ACHN (cell line): ENCODE results near the gene ZBED4.

Experiments used
- DNase-seq: peaks from one replicate; pipeline ENCODE4 v3.0.0-alpha.2; 2015
- in situ Hi-C: cut with HindIII; loops from 2 replicates; pipeline ENCODE4 v1.10.0; 2017; ENCODE audit warnings: low sequenced_read_pairs, low pct_ligation_motif_present, low pct_unique_long_range_greater_than_20kb

The ZBED4 gene

GRCh38 chr22:49924113-49924833, 70.6 kb downstream of the ZBED4 start:
- in situ Hi-C loops, result no loop called here
- DNase-seq, result no peak

DNA sequence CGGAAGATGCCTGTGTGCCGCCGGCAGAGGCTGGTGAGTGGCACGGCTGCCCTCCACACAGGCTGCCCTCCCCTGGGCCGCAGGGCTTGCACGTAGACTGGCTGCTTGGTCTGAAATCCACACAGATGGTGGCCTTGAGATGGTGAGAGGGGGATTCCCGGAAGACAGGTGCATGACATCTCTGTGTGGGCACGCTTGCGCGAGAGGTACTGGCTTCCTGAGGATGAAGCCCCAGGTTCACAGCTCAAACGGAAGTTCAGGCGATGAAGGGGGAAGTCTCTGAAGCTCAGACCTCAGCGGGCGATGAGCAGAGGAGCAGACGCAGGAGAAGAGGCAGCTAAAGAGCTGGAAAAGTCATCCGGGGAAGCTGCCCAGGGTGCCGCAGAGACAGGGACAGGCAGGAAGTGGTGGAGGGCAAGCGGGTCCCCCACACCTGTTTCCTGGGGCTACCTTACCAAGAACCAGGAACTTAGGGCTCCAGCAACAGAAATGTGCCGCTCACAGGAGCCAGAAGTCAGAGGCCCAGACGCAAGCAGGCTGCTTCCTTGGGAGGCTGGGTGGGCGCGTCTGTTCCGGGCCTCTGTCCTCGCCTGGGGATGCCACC, 72.0 kb downstream of the ZBED4 start:
- in situ Hi-C loops, result no loop called here

DNA sequence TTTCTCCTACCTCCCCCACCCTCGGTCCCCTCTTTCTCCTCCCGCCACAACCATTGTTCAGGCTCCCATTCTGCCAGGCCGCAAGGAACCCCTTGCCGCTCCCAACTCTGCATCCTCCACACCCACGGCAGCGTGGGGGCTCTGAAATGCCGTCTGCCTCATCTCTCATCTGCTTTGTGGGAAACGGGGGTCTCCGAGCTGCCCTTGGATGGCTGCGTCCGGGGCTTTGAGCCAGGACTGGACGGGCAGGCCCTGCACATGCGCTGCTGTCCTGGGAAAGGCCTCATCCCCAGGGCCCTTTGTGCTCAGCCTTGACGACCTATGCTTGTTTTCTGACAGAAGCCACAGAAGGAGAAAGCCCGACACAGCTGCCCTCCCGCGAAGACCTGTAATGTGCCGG, 73.3 kb downstream of the ZBED4 start:
- no peak for DNase-seq
- in situ Hi-C loops, result no loop called here

More for the DNA sequence above, 72.0 kb downstream of the ZBED4 start:
- no peak for DNase-seq

- no peak for DNase-seq
- in situ Hi-C loops, result no loop called here
These were observed 74.0 kb downstream of the ZBED4 start for GRCh38 chr22:49927483-49928184.

DNA sequence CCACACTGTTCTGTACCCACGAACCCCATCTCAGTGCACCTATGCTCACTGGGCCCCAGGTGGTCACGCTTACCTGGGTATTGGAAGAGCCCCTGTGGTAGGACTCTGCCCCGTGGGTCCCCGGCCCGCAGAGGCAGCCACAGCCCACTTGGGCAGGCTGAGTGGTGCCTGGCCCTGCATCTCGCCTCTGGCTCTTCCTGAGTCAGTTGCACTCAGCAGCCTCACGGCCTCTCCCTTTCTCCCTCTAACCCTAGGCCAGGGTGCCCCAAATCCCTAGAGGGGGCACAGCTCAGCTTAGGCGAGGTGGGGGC, 74.5 kb downstream of the ZBED4 start:
- in situ Hi-C loops, result no loop called here
- DNase-seq, result no peak

GRCh38 chr22:49928555-49929210, 75.0 kb downstream of the ZBED4 start:
- in situ Hi-C loops, result no loop called here
- no peak for DNase-seq

DNA sequence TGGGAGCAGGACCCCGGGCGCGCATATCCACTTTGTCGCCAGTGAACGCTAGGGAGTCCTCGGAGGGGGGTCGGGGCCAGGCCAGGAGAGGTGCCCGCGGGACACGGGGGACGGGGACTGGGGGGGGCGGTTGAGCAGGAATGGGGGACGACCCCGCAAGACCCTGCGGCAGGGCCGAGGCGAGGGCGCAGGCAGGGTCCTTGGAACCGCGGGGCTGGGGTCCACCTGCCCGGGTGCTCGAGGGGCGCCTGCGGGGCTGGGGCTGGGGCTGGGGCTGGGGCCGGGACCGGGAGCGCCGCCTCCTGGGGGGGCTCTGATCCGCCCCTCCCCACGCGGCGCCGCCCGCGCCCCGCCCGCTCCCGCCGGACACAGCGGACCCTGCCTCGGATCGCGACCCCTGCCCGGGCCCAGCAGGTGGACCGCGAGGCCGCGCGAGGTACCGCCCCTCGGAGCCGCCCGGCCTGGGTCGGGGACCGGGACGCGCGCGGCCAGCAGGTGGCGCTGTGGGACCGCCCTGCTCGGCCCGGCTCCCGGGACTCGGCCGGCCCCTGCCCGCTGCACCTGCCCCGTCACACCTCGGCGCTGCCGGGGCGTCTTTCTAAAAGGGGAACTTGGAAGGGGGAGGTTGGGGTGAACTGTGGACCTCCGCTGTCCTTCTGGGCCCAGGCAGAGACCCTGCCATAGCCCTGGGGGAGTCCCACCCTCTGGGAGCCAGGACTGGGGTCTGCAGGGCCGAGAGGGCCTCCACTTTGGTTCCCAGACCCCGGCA, 75.8 kb downstream of the ZBED4 start:
- in situ Hi-C loops, result no loop called here

GRCh38 chr22:49929994-49930575, 76.4 kb downstream of the ZBED4 start:
- no peak for DNase-seq
- in situ Hi-C loops, result no loop called here

More for the DNA sequence above, 75.8 kb downstream of the ZBED4 start:
- DNase-seq, result peak; percentile 45

DNA sequence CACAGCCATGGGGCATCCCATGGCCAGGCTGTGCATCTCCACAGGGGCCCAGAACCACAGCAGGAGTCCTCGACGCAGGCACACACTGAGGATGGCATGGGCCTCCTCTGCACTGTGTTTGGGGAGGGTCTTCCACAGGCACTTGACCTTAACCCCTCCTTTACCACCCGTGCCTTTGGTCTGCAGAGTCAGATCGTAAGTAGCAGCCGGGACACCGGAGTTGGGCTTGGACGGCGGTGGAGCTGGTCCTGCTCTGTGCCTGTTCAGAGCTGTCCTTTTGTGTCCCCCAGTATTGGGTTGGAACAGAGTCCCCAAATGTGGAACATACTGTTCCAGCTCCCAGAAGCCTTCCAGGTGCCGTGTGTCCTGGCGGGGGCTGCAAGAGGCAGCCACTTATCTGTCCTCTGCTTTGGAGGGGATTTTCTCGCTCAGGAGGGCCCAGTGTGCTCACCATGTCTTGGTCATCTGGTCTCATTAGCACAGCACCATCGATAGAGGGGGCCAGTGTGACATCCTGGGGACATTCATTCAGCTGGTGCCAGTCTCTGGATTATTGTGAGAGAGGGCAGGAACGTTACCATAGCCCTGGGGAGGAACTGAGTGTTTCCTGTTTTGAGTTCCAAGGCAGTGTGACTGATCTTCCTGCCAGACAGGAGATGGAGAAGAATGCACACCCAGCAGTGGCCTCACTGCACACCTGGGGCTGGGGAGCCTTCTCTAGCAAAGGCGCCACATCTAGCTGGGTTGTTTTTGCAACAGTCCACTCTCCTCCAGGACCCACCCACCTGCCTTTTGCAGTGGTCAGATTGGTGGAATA, 77.2 kb downstream of the ZBED4 start:
- peak; percentile 58 for DNase-seq
- in situ Hi-C loops, result no loop called here

DNA sequence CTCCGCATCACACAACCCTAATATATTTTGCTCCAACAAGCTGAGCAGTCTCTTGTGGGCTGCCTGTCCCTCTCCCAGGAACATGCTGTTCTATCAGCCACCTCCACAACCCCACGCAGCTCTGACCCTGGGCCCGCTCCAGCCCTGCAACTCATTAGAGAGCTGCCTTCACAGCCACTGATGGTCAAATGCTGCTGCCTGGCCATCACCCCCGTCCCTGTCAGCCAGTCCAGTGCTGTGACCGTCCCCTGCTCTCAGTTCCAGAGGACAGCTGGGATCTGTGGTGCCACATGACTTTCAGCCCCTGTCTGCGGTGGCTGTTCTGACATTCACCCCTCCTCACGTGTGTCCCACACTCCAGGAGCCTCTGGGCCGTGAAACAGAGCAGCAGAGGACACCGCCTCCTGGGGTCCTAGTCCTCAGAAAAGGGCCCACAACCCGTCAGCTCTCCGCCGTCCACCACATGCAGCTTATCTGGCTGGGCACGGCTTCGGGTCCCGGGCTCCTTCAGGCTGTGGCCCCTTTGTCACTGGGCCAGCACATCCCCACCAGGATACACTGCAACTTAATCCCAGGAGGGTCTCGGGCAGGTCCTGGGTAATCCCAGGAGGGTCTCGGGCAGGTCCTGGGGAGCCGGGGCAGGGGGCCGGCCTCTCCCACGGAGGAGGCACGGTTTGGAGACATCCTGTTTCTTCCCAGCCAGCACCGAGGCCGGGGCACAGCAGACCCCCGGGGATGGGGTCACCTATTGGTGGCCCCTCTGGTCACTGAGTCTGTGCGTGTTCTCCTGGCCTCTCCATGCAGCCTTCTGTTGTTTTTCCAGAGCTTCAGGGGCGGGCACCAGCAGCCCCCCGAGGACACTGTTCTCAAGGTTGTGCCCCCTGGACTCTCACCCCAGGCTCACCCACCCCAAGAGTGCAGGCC, 79.9 kb downstream of the ZBED4 start:
- no peak for DNase-seq
- in situ Hi-C loops, result no loop called here

DNA sequence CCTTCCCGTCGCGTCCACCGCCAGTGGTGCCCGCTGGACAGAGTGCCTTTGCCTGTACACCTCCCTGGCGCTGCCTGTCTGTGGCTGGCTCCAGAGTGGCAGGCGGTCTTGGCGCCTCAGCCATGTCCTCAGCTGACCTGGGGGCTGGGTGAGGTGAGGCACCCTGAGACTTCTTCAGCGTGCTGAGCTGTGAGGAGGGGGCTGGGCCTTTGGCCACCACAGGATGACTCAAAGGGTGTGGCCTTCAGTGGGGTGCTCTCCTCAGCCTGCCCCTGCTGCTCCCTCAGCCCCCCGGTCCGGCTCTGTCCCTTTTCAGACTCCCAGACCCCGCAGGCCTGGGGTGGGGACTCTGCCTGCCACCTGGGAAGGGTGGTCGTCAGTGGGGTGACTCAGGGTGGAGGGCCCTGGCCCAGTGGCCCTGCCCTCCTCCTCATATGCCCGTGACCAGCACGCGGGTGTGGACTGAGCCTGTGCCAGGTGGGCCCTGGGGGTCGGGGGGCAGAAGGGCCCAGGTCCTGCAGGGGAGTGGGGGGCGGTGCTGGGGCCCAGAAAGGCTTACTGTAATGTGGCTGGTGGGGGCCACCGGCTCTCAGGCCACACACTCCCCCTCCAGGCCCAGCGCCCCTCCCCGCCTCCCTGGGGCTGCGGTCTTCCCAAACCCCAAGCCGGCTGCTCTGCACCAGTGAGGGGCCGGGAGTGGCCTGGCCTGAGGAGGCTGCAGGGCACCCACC, 80.7 kb downstream of the ZBED4 start:
- in situ Hi-C loops, result no loop called here
- DNase-seq, result peak; percentile 16

DNA sequence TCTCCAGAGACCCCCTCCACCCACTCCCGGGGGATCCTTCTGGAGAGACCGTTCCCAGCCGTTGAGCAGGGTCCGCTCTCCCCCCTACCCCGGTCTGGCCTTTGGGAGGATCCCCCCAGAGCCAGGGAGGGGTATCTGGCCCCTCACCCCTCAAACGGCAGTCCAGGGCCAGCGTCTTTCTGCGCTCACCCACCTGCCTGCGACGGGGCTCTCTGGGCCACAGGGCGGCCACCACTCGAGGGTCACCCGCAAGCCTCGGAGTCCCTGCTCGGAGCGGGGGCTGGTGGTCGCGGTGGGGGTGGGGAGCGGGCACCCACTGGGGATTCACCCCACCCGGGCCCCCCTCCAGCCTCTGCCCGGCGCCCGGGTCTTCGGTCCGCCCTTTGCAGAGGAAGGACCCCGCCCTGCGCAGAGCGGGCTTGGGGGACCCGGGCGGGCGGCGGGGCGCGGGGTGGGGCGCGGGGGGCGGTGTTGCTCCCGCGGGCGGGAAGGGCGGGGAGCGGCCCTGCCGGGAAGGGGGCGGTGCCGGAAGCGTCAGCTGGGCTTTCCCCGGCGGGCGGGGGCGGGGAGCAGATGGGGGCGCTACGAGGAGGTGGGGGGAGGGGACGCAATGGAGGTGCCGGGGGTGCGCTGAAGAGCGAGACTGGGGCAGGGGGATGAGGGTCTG, 81.4 kb downstream of the ZBED4 start:
- in situ Hi-C loops, result no loop called here
- DNase-seq, result peak; percentile 60

DNA sequence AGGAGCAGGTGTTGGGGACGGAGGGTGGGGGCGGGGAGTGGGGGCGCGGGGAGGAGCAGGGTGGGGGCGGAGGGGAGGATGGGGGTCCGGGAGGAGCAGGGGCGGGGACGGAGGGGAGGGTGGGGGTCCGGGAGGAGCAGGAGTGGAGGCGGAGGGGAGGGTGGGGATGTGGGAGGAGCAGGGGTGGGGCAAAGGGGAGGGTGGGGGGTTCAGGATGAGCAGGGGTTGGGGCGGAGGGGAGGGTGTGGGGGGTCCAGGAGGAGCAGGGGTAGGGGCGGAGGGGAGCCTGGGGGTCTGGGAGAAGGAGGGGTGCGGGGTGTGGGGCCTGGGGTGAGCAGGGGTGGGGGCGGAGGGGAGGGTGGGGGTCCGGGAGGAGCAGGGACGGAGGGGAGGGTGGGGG, 81.9 kb downstream of the ZBED4 start:
- in situ Hi-C loops, result no loop called here
- peak; percentile 24 for DNase-seq

- peak; percentile 84 for DNase-seq
- in situ Hi-C loops, result no loop called here
These were observed 82.7 kb downstream of the ZBED4 start for GRCh38 chr22:49936018-49936972.
